ENCODE results near the gene MED1.
"Not testable (repeated sequence)": the region's sequence is repeated elsewhere in the genome, so short reads cannot be mapped to it uniquely, and the experiment has no call there.

Gene MED1

DNA sequence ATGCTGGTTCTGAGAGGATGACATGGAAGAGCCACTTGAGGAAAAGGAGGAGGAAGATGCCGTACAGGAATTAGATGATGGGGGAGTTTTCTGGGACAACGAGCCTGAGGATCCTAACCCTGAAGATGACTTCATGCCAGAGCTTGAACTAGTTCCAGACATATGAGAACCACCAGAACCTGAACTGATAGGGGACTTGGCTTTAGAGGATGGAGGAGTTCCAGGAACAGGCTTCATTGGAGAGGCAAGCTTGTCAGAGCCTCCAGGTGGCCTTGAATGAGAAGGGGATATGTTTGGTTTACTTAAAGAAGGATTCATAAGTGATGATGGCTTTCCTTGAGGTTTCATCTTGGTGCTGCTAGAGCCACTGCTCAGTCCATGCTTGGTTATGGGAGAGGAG is 42.7 kb downstream of the MED1 start:
- DNase-seq, result no peak

DNA sequence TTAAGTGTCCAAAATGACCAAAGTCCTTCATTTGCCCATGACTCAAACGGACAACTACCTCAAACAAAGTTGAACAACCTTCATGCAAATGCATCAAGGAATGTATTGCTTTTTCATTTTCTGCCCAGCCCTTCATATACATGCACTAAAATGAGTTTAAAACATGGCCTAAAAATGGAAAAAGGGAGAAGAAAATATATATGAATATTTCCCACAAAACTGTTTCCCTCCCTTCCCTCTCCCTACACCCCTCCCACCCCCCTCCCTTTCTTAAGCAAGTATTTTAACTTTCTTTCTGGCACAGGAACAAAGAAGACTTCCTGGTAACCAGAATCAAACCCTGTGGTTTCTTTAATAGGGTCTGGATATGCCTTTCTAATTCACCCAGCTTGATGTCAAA is 44.1 kb downstream of the MED1 start:
- DNase-seq, result no peak

DNA sequence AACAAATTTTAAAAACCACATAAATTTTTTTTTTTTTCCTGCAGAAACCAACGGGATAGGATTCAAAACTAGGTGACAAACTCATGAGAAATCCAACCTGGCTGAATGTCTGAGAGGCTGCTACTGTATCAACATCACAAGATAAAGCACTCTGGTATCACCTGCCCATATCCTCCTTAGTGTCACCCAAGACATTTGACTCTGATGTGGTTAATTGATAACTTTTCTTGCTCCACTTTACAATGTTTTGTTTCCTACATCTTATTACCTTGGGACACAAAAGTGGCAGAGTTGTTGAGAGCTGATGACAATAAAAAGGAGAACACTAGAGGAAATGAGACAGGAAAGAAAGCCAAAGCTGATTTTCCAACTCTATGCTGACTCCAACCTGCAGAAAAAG is 45.6 kb downstream of the MED1 start:
- DNase-seq, result no peak

DNA sequence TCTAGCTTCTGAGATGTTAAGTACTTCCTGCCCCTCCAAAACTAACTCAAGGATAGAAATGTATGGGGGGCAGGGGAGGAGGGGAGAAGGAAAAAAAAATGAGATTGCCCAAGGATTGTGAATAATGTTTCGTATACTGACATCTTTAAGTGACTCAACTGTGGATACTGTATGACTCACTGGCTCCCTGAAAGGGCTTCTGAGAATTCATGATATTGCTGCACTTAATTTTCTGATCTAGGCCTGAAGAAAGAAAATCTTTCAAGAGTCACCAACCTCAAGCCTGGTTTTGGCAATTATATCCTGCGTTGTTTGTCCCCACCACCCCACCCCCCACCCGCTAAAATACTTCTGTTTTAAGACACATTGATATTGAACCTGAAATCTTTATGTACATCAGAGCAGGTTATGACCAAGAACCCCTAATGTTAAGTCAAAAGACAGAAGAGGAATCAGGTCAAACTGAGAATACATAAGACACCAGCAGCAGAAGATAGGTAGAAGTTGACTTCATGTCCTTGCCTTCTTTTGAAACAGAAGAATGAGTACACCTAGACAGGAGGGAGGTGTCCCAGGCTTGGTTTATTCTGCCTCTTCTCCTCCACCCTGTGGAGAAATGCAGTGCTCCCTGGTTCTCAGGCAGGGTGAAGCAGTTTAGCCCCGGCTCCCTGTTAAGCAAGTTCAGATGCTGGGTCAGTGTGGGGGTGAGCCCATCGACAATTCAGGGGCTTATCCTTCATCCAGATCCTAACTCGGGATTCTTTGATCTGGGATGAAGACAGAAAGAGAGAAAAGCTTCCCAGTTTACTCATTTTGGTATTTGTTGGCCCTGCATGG is 46.3 kb downstream of the MED1 start:
- DNase-seq, result peak; percentile 35

DNA sequence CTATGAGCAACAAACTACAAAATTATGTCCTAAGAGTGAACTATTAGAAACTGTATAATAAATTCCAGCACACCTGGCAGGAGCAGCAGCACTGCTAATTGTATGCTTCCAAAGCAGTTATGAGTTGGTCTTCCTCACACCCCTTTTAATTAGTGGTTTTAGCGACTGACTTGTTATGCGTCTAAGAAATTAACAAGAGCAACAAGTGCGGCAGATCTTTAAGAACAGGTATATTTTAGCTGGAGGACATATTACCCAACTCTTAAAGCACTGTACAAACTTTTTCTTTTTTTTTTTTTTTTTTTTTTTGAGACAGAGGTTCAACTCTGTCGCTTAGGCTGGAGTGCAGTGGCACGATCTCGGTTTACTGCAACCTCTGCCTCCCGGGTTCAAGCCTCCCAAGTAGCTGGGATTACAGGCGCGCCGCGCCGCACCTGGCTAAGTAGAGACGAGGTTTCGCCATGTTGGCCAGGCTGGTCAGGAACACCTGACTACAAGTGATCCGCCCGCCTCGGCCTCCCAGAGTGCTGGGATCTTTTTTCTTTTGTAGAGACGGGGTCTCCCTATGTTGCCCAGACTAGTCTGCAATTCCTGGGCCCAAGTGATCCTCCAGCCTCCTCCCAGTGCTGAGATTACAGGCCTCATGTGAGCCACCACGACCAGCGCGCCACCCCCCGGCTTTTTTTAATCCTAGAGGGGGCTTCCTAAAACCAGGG is 48.0 kb downstream of the MED1 start:
- no peak for DNase-seq

DNA sequence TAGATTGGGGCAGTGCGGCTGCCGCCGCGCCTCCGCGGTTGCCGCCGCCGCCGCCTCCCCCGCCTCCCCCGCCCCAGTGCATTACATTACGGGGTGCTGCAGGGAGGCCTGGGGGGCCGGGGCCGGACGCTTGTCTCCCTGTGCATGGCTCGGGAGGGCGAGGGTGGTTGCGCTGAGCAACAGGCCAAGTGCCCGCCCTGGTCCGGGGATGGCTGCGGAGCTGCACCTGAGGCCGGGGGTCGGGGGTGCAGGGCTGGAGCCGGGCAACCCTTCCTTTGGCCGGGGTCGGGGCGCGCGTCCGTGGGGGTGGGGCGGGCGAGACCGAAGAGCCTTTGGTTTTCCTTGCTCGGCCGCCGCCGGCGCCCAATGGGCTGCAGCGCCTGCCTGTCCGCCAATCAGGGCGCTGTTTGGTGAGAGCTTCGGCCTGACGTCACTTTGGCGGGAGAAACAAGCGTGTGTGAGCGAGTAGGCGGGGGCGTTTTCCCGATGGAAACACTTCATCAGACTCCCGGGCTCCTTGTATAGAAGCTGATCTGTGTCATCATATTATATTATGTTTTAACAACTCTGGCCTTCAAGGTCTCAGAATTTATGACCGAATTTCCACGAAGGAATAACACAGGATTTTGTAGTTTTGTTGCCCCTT is 48.7 kb downstream of the MED1 start:
- peak; percentile 94 for DNase-seq

DNA sequence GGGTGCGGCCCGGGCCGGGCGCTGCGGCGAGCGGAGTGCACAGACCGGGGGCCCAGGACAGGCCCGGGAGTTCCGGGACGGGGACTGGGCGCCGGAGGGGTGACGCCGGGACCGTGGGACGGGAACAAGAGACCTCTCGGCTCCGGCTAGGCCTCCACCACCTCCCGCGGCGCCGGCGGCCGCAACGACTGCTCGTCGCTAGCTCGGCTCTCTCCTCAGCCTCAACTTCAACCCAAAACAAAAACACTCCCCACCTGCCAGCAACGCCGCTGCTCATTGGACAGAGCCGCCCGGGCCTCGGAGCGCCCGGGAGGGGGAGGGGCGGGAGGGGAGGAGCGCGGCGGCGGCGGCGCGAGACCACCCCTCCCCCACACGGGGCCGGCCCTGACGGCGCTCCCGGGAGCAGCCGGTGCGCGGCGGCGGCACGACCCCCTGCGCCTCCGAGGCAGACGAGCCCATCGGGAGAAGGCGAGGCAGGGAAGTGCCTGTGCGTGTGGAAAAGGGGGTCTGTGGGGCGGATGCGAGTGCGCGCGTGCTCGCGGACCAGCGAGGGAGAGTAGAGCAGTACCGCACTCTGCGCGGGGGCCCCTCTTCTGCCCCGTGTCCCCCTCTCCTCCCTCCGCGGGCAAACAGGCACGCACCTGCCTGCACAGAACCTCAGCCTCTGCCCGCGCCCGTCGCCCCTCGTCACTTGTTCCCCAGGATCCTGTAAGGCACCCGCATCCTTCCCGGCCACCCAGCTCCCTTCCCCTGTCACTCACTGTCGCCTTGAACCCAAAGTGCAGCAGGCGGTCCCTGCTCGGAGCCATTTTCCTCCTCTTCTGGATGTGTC is 49.4 kb downstream of the MED1 start, which contains the start of gene FBXL20:
TSS of gene FBXL20 (minus strand) at position 215 of the 832 bp plus-strand sequence. CDS start 224 bp downstream, outside the sequence.
- peak; percentile 95 for DNase-seq

DNA sequence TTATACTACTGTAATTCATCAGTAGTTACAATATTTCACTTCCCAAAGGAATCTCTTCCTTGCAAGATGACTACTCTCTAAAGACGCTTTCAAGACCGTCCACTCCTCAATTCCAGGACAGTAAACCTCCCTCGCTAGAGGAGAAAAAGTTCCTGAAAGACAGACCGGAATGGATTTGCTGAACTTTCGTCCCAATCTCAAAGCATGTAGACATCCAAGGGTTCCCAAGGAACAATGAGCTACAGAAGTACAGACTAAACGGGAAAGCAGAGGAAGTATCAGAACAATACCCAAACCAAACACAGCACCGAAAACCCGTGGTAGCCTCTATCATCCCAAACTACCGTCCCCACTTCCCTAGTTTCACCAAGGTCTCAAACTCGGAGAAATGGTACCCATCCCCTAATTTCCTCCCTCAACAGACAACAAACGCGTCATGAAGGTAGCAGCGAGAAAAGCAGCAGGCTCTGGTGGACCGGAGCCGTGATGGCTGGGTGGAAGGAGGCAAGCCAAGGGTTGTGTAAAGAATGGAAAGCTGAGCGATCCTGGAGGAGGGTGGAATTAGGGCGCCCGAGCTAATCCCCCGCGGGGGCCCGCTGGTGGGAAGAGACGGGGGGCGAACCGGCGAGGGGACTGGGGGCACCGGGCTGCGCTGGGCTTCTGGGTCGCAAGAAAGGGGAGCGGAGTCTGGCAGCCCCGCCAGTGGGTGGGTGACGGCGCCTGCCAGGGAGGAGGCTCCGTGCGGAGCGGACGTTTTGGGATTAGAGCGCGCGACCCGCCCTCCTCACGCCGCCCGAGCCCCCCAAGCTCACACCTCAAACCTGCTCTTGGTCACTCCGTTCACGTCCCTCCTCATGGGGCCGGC is 50.3 kb downstream of the MED1 start:
- DNase-seq, result peak; percentile 29

DNA sequence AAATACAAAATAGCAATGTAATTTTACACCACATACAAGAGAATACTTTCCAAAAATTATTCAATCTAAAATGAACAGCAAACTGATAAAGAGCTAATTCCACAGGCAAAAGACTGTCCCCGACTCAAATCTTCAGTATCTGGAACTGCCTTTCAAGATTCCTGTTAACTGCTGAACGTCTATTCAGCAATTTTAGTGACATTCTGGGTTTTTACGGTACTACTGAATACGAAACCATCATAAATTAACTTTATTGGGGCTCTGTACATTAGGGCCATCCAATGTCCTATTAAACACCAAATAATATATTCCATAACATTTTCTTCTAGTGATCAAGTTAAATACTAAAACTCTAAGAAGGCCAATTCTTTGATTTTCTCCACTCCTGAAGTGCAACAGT is 51.3 kb downstream of the MED1 start:
- no peak for DNase-seq

DNA sequence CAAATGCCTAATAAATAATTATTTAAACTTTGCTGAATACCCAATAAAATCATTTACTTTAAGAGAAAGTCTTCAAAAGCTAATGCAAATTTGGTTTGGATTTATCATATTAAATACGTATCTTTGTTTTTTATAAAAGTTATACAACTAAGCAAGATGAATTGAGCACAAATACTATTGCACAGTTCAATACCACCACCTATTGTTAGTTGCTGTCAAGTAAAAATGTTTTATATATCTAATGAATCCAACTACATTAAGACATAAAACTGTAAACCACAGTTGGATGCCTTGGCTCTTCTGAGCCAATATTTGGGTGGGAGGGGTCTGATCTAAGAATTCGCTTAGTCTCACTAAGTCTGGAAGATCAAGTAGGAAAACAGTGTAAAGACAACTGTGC is 57.3 kb downstream of the MED1 start:
- DNase-seq, result no peak

DNA sequence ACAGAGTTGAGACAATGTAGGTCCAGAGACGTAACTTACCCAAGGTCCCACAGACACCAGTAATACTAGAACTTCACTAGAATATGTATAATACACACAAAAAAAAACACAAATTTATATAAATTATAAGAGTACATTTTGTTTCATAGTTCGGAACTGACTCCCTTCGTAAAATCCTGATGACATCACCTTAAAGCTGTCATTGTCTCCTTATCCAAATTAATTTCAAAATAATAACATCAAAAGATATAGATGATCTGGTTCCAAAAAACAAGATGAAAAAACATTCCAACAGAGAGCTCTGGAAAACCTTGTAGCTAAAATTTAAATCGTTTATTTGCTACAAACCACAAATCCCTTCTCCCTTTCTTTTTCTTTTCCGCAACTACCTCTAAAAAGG is 59.6 kb downstream of the MED1 start:
- DNase-seq, result no peak

DNA sequence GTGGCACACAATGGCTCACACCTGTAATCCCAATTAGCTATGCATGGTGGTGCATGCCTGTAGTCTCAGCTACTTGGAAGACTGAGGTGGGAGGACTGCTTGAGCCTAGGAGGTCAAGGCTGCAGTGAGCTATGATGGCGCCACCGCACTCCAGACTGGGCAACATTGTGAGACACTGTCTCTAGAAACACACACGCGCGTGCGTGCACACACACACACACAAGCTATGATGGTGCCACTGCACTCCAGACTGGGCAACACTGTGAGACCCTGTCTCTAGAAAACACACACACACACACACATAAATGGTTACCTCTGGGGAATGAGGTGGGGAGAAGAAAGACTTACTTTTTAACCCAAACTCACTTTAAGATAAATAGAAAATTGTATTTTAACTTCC is 66.0 kb downstream of the MED1 start:
- DNase-seq, result no peak

DNA sequence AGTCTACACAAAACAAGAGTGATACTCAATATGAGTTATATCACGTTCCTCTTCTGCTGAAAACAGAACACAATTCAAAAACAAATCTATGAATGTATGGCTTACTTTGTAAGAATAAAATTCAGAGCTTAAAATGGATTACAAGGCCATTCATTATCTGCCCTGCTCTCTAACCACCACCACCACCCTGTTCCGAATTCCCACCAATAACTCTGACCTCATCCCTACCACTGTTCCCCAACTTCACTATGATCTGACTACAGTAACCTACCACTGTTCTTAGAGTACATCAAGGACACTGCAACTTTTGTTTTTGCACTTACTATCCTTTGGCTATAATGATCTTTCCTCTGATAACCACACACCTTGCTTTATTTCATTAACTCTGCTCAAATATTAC is 70.9 kb downstream of the MED1 start:
- DNase-seq, result no peak

DNA sequence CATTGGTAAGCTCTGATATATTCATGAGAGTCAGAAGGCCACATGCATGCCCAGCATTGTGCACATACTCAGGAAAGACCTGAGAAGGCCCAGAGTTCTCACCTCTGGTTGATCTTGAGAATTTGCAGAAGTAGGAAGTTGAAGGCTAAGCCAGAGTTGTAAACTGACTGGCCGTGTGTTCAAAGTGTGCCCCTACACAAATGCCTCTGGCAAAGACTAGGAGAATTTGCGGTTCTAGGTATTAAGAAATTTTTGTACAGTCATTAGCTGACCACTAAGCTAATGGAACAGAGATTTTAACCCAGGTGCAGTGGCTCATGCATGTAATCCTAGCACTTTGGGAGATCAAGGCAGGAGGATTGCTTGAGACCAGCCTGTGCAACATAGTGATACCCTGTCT is 74.6 kb downstream of the MED1 start:
- no peak for DNase-seq

DNA sequence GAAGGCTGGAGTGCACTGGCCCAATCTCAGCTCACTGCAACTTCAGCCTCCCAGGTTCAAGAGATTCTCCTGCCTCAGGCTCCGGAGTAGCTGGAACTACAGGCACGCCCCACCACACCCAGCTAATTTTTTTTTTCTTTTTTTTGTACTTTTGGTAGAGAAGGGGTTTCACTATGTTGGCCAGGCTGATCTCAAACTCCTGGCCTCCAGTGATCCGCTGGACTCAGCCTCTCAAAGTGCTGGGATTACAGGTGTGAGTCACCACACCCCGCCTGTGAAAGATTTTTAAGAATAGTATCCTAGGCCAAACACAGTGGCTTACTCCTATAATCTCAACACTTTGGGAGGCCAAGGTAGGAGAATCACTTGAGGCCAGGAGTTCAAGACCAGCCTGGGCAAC is 83.3 kb downstream of the MED1 start:
- DNase-seq, result not testable (repeated sequence)

DNA sequence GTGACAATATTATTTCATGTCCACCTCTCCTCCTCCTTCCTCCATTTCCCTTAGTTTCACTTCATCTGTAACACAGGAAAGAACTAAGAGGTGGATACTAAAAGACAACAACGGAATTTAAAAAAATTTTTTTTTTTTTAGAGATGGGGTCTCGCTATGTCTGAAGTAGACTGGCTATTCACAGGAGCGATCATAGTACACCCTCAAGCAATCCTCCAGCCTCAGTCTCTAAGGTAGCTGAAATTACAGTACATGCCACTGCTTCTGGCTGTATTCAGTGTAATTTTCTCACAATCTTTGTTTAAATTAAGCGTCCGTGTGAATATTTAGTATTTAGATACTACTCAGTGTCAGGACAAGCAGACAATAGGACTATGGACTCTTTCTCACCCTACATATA is 85.2 kb downstream of the MED1 start:
- no peak for DNase-seq

DNA sequence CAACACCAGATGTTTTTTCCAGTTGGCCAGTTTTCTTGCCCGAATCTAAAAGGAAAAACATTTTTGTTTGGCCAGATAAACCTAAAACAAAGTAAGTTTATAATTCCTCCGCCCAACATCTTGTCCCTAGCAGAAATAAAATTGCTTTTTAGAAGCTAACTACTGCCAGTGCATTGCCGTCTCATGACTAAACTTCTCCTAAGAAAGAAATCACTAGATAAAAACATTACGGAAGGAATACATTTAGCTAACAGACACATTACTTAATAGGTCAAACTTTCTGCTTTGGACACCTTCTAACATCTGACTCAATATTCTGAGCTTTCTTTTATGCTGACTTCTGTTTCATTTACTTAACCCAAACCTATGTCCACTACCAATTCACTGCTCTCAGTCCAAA is 85.8 kb downstream of the MED1 start:
- no peak for DNase-seq

DNA sequence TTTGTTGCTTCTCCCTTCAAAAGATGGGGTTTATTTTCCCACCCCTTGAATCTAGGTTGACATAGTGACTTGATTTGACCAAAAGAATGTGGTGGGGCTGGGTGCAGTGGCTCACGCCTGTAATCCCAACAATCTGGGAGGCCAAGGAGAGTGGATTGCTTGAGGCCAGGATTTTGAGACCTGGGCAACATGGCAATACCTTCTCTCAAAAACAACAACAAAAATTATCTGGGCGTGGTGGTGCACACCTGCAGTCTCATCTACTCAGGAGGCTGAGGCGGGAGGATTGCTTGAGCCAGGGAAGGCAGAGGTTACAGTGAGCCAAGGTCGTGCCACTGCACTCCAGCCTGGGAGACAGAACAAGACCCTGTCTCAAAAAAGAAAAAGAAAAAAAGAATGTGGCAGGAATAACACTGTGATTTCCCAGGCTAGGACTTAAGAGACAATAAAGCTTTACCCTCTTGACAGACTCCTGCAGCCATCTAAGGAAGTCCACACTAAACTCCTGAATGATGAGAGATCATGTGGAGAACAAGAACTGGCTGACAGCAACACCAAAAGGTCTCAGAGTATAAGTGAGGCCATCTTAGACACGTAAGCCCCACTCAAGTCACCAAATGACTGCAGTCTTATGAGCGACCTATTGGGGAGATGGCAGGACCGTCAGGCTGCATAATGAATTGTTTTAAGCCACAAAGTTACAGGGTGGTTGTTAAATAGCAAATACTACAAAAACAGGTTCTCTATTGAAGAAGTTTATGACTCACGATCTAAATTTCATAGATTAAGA is 86.6 kb downstream of the MED1 start:
- DNase-seq, result no peak

DNA sequence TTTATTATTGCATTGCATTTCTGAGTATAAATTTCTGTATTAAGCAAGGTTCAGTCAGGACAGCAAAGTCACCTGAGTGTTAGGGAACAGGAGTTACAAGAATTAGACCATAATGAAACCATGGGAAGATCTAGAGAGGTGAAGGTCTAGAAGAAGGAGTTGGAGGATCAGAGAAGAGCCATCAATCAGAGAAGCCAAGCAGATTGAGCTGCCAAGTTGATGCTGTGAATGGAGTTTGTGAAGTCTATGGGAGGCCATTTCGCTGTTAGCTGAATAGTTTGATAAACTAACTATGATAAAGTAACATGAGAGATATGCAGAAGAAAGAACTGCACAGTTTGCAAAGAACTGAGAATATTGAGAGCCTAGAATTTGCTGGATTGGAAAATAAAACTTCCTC is 90.0 kb downstream of the MED1 start:
- DNase-seq, result no peak

DNA sequence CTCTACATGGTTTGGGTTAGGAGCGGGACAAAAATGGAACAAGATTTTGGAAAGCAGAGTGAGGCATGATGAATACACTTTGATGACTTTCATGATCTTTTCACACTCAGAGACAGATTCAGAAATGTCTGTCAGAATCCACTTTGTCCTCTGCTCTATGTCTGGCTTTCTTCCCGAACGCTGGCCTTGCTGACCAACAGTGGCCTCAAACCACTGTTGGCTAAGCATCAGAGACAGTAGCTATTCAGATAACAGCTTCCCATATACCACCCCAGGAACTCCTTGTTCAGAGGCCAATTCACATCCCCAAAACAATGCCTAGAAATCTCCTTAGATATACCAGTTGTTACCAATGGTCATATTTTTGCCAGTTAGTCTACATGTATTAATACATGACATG is 90.5 kb downstream of the MED1 start:
- no peak for DNase-seq

DNA sequence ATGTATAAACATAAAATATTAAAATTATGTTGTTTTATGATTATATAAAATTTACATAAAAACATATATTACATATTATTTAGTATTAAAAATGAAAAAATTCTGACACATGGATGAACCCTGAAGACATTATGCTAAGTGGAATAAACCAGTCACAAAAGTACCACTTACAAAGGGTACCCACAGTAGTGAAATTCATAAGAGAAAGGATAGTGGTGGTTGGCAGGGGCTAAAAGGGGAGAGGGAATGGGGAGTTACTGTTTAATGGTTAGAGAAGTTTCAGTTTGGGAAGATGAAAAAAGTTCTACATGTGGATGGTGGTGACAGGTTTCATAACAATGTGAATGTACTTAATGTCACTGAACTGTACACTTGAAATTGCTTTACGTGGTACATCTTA is 91.1 kb downstream of the MED1 start:
- DNase-seq, result no peak

All from activated CD4-positive, alpha-beta T cell treated with anti-CD3 and anti-CD28 coated beads for 48 hours (primary cell).